K562 (cell line): Measurements from ENCODE around the gene PNRC2. TPM values are rescaled to one million over a fixed set of nuclear protein-coding genes. Genes with fewer than 3 reads are reported as not detected.
A peak's percentile ranks its signal among the peaks of the same experiment; 100 is the strongest.

ENCODE experiments used
- BMI1 ChIP-seq: fragments of 150-350 bp; IDR thresholded peaks from 2 replicates; pipeline ENCODE4 v1.6.1; 2014; ENCODE audit warnings: low read length
- BRCA1 ChIP-seq, 2 experiments: fragments of 450-650 bp in 1 of 2; sonication (generic) in 1 of 2; formaldehyde crosslinking in 1 of 2; IDR thresholded peaks; 2 replicates each; pipeline versions ENCODE4 v1.5.0 to v1.6.1; 2017 to 2020; ENCODE audit warnings: mild to moderate bottlenecking in 1 of 2, missing genetic modification reagents in 1 of 2
- CLOCK ChIP-seq: fragments of 250-450 bp; sonication (Bioruptor Pico); IDR thresholded peaks from 2 replicates; pipeline ENCODE4 v1.4.0; 2020; ENCODE audit warnings: mild to moderate bottlenecking, moderate library complexity, borderline replicate concordance
- EHMT2 ChIP-seq: fragments of 450-650 bp; IDR thresholded peaks from 2 replicates; pipeline ENCODE4 v1.6.1; 2018; ENCODE audit warnings: antibody characterized with exemption
- ESRRA ChIP-seq: fragments of 450-650 bp; IDR thresholded peaks from 2 replicates; pipeline ENCODE4 v1.6.1; 2014; ENCODE audit warnings: low read depth, mild to moderate bottlenecking, moderate library complexity, borderline replicate concordance
- ETV1 ChIP-seq: fragments of 450-650 bp; conservative IDR thresholded peaks from 2 replicates; pipeline ENCODE4 v1.6.1; 2016; ENCODE audit warnings: missing genetic modification characterization, control low read depth, low read depth, missing compliant biosample characterization
- FOXP1 ChIP-seq: sonication (generic); formaldehyde crosslinking; IDR thresholded peaks from 2 replicates; pipeline ENCODE4 v1.8.0; 2022; ENCODE audit warnings: mild to moderate bottlenecking, missing genetic modification reagents
- NFATC3 ChIP-seq: fragments of 450-650 bp; IDR thresholded peaks from 2 replicates; pipeline ENCODE4 v1.6.1; 2017; ENCODE audit warnings: mild to moderate bottlenecking
- OTX1 ChIP-seq: fragments of 450-650 bp; formaldehyde crosslinking; IDR thresholded peaks from 2 replicates; pipeline ENCODE4 v1.4.0; 2022; ENCODE audit warnings: mild to moderate bottlenecking
- PKNOX1 ChIP-seq: fragments of 450-650 bp; IDR thresholded peaks from 2 replicates; pipeline ENCODE4 v1.6.1; 2016
- REST ChIP-seq, 2 experiments: fragments of 450-650 bp; formaldehyde crosslinking in 1 of 2; IDR thresholded peaks; 2 replicates each; pipeline versions ENCODE4 v1.4.0 to v1.6.1; 2014 to 2020; ENCODE audit warnings: mild to moderate bottlenecking in 2 of 2, borderline replicate concordance in 1 of 2, low read depth in 1 of 2
- ZNF174 ChIP-seq: fragments of 250-450 bp; sonication (Bioruptor Pico); IDR thresholded peaks from 2 replicates; pipeline ENCODE4 v1.4.0; 2020; ENCODE audit warnings: mild to moderate bottlenecking
- ZNF239 ChIP-seq: fragments of 250-450 bp; sonication (Bioruptor Pico); IDR thresholded peaks from 2 replicates; pipeline ENCODE4 v1.4.0; 2020; ENCODE audit warnings: mild to moderate bottlenecking
- ZNF24 ChIP-seq: fragments of 450-650 bp; IDR thresholded peaks from 2 replicates; pipeline ENCODE4 v1.6.1; 2016
- ZNF431 ChIP-seq: sonication (generic); formaldehyde crosslinking; IDR thresholded peaks from 2 replicates; pipeline ENCODE4 v1.8.0; 2022; ENCODE audit warnings: mild to moderate bottlenecking, missing genetic modification reagents
- ZNF436 ChIP-seq: fragments of 250-450, 450-650 bp; sonication (Bioruptor Pico); formaldehyde crosslinking; IDR thresholded peaks from 2 replicates; pipeline ENCODE4 v1.7.0; 2020; ENCODE audit warnings: mild to moderate bottlenecking
- ZNF780A ChIP-seq: fragments of 250-450 bp; sonication (Bioruptor Pico); IDR thresholded peaks from 2 replicates; pipeline ENCODE4 v1.5.0; 2021; ENCODE audit warnings: mild to moderate bottlenecking
- polyA plus RNA-seq, 8 experiments: library from polyadenylated mRNA; depleted of rRNA in 4 of 8; stranded (reverse) in 5 of 8; unstranded in 3 of 8; fragments of >200 nt; fragmentation: Nextera tagmentation in 2 of 8; fragmentation: Illumina TruSeq in 1 of 8; extraction: Ambion mirVana in 2 of 8; extraction: Trizol in 1 of 8; gene quantifications; 2 replicates each; pipeline versions ENCODE4 v1.2.1 to v1.2.3, GENCODE V29; 2011 to 2014; ENCODE audit warnings: inconsistent platforms in 1 of 8, missing spikeins in 1 of 8
- total RNA-seq, 7 experiments: library from RNA; depleted of rRNA in 6 of 7; stranded (reverse); fragments of >200 nt in 6 of 7; fragmentation: Illumina TruSeq in 2 of 7; extraction: Trizol in 2 of 7; gene quantifications; 2 replicates each; pipeline versions ENCODE4 v1.2.1 to v1.2.3, GENCODE V29; 2011 to 2021; ENCODE audit warnings: low replicate concordance in 1 of 7

Gene PNRC2
- total and polyA plus RNA-seq, 9 of the 15 experiments (the other 6 are each of a cell fraction or from before 2014, with no cell fraction given), result 127 to 303 (median 203) TPM

GRCh38 chr1:23959461-23960290 is at the start of gene PNRC2 (continued):
- TF ChIP-seq REST (IDR thresholded peaks at IDR 0.05; ENCODE audit: borderline replicate concordance), result peak; percentile 84
- TF ChIP-seq REST (CRISPR knock-in tag; IDR thresholded peaks at IDR 0.05; ENCODE audit: low read depth), result peak; percentile 78
- no peak for TF ChIP-seq ZNF780A (CRISPR knock-in tag)
- TF ChIP-seq FOXP1 (CRISPR knock-in tag), result peak; percentile 58; the same call in 1 of the 2 replicates
- TF ChIP-seq CLOCK, result no peak
- peak; percentile 51; the same call in 1 of the 2 replicates for TF ChIP-seq ETV1
- TF ChIP-seq PKNOX1, result peak; percentile 28; the same call in 1 of the 2 replicates
- TF ChIP-seq BMI1, result no peak
- TF ChIP-seq ZNF24, result no peak
- peak; percentile 65 for TF ChIP-seq ESRRA
- no peak for TF ChIP-seq ZNF174 (CRISPR knock-in tag)
- no peak for TF ChIP-seq BRCA1 (IDR thresholded peaks at IDR 0.05)
- TF ChIP-seq BRCA1 (CRISPR knock-in tag; IDR thresholded peaks at IDR 0.05), result no peak
- TF ChIP-seq OTX1 (CRISPR knock-in tag), result peak; percentile 26
- no peak for TF ChIP-seq NFATC3
- no peak for TF ChIP-seq EHMT2
- peak; percentile 43; the same call in 1 of the 2 replicates for TF ChIP-seq ZNF431 (CRISPR knock-in tag)
- TF ChIP-seq ZNF239, result no peak
- TF ChIP-seq ZNF436 (CRISPR knock-in tag), result no peak
